Stimulated activated naive CD8-positive, alpha-beta T cell treated with anti-CD3 and anti-CD28 coated beads, Interleukin-15, amount 100 ng/mL, for 72 hours (primary cell): Measurements from ENCODE around the gene NANOGP8.
"Not testable (repeated sequence)": the region's sequence is repeated elsewhere in the genome, so short reads cannot be mapped to it uniquely, and the experiment has no call there.

Experiments
- ATAC-seq: fragments of 150-1000 bp; cut with Tn5 transposase; 2 replicates; pipeline ENCODE4 v1.10.0; 2021; ENCODE audit warnings: mild to moderate bottlenecking, moderate library complexity
- DNase-seq, 2 donors: peaks; one replicate each; pipeline ENCODE4 v3.0.0; 2021 to 2022
- H3K27ac Mint-ChIP-seq, 2 donors: one replicate each; pipeline ENCODE4 v1.8.0; 2022; ENCODE audit warnings: mild to moderate bottlenecking in 2 of 2, mixed read lengths in 2 of 2, moderate library complexity in 2 of 2
- H3K27me3 Mint-ChIP-seq: one replicate; pipeline ENCODE4 v1.8.0; 2022; ENCODE audit warnings: mixed read lengths
- H3K4me1 Mint-ChIP-seq: one replicate; pipeline ENCODE4 v1.8.0; 2022; ENCODE audit warnings: mild to moderate bottlenecking, mixed read lengths
- H3K4me3 Mint-ChIP-seq, 2 donors: one replicate each; pipeline ENCODE4 v1.8.0; 2022; ENCODE audit warnings: mild to moderate bottlenecking in 2 of 2, mixed read lengths in 2 of 2, moderate library complexity in 1 of 2
- H3K9me3 Mint-ChIP-seq, 2 donors: one replicate each; pipeline ENCODE4 v1.8.0; 2022; ENCODE audit warnings: mixed read lengths in 2 of 2

Gene NANOGP8

GRCh38 chr15:35085176-35085919, at the start of gene NANOGP8:
Gene NANOGP8, minus strand, starts transcription at chr15:35085295. Its CDS starts 185 bp downstream, at chr15:35085110.
- ATAC-seq, DNase-seq, H3K27me3 Mint-ChIP-seq, H3K4me1 Mint-ChIP-seq, H3K27ac Mint-ChIP-seq, H3K4me3 Mint-ChIP-seq, H3K9me3 Mint-ChIP-seq: not testable (repeated sequence)

DNA sequence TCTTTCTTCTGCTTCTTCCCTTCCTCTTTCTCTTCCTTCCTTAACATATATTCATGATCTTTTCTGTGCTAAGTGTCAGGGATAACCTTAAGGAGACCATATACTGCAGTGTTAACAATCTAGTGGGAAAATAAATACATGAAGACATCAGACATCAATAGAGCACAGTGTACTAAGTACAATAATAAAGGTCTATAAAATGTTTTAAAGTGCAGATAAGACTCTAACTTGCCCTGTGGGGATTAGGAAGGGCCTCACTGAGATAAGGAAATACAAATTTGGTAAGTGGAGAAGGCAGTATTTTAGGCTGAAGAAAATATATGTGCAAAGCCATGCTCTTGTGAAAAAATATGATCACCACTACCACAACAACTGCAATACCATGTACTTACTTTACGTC, 49.2 kb upstream of the NANOGP8 start:
- H3K9me3 Mint-ChIP-seq: peaks cover 0 to 4% of the 10 kb centered on the region in 2 donors
- no peak overlapping the region for H3K4me3 Mint-ChIP-seq
- ATAC-seq (no peak), DNase-seq (no peak)
- peak overlapping the region; percentile 7 to 9 for H3K27ac Mint-ChIP-seq
- H3K4me1 Mint-ChIP-seq: no peaks in the 10 kb centered on the region
- H3K27me3 Mint-ChIP-seq: no peaks in the 10 kb centered on the region

DNA sequence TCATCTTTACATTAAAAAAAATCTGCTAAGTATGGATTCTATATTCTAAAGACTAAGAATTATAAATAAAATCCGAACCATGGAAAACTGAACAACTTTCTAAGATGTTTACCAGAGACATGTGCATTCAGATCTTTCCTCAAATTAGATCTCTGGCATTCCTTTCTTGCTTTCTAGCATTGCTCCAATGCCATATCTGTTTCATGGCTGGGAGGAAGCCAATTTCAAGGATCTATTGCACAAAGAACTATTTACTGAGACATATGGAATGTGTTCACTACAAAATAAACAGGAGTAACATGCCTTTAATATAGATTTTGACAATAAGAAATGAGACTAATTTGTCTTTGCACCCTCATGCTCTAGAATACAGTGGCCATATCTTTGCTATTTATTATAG, 45.1 kb upstream of the NANOGP8 start:
- H3K27me3 Mint-ChIP-seq: peaks cover 14% of the 10 kb centered on the region
- no peak for DNase-seq
- ATAC-seq: no peak
- H3K27ac Mint-ChIP-seq: no peak overlapping the region
- peaks cover 0 to 4% of the 10 kb centered on the region in 2 donors for H3K9me3 Mint-ChIP-seq
- no peaks in the 10 kb centered on the region for H3K4me1 Mint-ChIP-seq
- H3K4me3 Mint-ChIP-seq: no peak overlapping the region

- no peak overlapping the region for H3K27ac Mint-ChIP-seq
- no peak for ATAC-seq
- peaks cover 0 to 4% of the 10 kb centered on the region in 2 donors for H3K9me3 Mint-ChIP-seq
- H3K4me1 Mint-ChIP-seq: no peaks in the 10 kb centered on the region
- H3K27me3 Mint-ChIP-seq: peaks cover 14% of the 10 kb centered on the region
- DNase-seq: no peak
- no peak overlapping the region for H3K4me3 Mint-ChIP-seq
These were observed 44.3 kb upstream of the NANOGP8 start for GRCh38 chr15:35129361-35129760.

- ATAC-seq (no peak), DNase-seq (no peak)
- Mint-ChIP-seq H3K27me3 (peaks cover 14% of the 10 kb centered on the region), H3K4me1 (no peaks in the 10 kb centered on the region), H3K27ac (no peak overlapping the region), H3K9me3 (peaks cover 0 to 4% of the 10 kb centered on the region in 2 donors), H3K4me3 (no peak overlapping the region)
These were observed 42.6 kb upstream of the NANOGP8 start for GRCh38 chr15:35127717-35128116.

GRCh38 chr15:35126236-35126635, 41.1 kb upstream of the NANOGP8 start:
- DNase-seq (no peak), ATAC-seq (no peak)
- Mint-ChIP-seq H3K27ac (no peak overlapping the region), H3K9me3 (peaks cover 0 to 5% of the 10 kb centered on the region in 2 donors), H3K4me3 (no peak overlapping the region), H3K4me1 (no peaks in the 10 kb centered on the region), H3K27me3 (peaks cover 14% of the 10 kb centered on the region)

- no peak for DNase-seq
- Mint-ChIP-seq H3K4me1 (no peaks in the 10 kb centered on the region), H3K27ac (no peak overlapping the region), H3K4me3 (no peak overlapping the region), H3K27me3 (peaks cover 14% of the 10 kb centered on the region), H3K9me3 (peaks cover 0 to 5% of the 10 kb centered on the region in 2 donors)
- no peak for ATAC-seq
These were observed 38.6 kb upstream of the NANOGP8 start for GRCh38 chr15:35123743-35124142.

DNA sequence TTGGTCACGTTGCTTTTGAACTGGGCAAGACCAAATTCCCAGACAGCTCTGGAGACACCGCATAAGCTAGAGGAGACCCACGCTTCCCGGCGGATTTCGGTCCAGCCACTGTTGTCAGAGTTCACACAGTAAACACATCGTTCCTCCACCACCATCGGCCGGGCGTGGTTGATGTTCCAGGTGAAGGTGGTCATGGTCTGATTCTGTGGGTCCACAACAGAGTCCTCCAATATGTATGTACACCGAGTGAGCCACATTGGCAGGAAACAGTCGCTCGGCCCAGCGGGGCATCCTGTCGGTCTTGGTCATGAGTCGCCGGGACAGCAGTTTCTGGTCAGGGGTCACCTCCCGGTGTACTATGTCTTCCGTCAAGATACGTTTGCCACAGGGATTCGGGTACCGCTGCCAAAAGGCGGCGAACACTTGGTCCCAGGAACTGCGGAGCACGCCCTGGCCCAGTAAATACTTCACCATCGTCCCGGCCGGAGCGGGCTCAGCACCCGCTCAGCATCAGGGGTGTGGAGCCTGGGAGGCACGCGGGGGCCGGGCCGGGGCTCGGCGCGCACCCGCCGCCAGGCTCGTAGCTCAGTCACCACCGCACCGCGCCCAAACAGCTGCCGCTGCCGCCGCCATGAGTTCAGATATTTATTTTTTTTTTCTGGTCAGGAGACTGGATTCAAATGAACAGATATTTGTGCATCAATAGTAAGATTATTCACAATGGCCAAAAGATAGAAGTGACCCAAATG, 36.7 kb upstream of the NANOGP8 start:
- ATAC-seq: no peak
- H3K9me3 Mint-ChIP-seq: peaks cover 0 to 5% of the 10 kb centered on the region in 2 donors
- no peak overlapping the region for H3K27ac Mint-ChIP-seq
- peaks cover 7% of the 10 kb centered on the region for H3K27me3 Mint-ChIP-seq
- H3K4me3 Mint-ChIP-seq: no peak overlapping the region
- H3K4me1 Mint-ChIP-seq: no peaks in the 10 kb centered on the region
- no peak for DNase-seq

DNA sequence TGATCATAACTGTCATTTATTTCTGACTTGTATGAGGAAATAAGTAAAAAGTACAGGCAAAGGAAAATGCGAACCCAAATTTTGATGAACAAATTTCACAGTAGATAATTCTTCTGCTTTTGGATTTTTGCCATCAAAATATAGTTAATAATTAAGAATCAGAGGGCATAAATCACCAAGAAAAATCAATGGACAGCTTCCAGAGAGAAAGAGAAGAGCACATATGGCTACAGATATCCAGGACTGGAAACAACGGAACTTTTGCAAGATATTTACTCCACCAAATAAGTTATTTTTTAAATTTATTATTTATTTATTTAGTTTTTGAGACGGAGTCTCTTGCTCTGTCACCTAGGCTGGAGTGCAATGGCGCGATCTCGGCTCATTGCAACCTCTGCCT, 35.1 kb upstream of the NANOGP8 start:
- H3K27me3 Mint-ChIP-seq: no peaks in the 10 kb centered on the region
- DNase-seq (no peak), ATAC-seq (no peak)
- no peak overlapping the region for H3K27ac Mint-ChIP-seq
- H3K4me3 Mint-ChIP-seq: no peak overlapping the region
- H3K4me1 Mint-ChIP-seq: no peaks in the 10 kb centered on the region
- H3K9me3 Mint-ChIP-seq: peaks cover 0 to 5% of the 10 kb centered on the region in 2 donors

GRCh38 chr15:35118960-35119359, 33.9 kb upstream of the NANOGP8 start:
- ATAC-seq (no peak), DNase-seq (no peak)
- Mint-ChIP-seq H3K9me3 (peaks cover 0 to 5% of the 10 kb centered on the region in 2 donors), H3K27ac (no peak overlapping the region), H3K27me3 (no peaks in the 10 kb centered on the region), H3K4me3 (no peak overlapping the region), H3K4me1 (no peaks in the 10 kb centered on the region)

GRCh38 chr15:35117543-35118265, 32.6 kb upstream of the NANOGP8 start:
- H3K4me3 Mint-ChIP-seq: no peak overlapping the region
- DNase-seq (no peak), ATAC-seq (no peak)
- peaks cover 0 to 5% of the 10 kb centered on the region in 2 donors for H3K9me3 Mint-ChIP-seq
- H3K27me3 Mint-ChIP-seq: no peaks in the 10 kb centered on the region
- H3K27ac Mint-ChIP-seq: no peak overlapping the region
- H3K4me1 Mint-ChIP-seq: no peaks in the 10 kb centered on the region

- Mint-ChIP-seq H3K27ac (no peak overlapping the region), H3K27me3 (no peaks in the 10 kb centered on the region)
These were observed 30.1 kb upstream of the NANOGP8 start for GRCh38 chr15:35115155-35115725.

DNA sequence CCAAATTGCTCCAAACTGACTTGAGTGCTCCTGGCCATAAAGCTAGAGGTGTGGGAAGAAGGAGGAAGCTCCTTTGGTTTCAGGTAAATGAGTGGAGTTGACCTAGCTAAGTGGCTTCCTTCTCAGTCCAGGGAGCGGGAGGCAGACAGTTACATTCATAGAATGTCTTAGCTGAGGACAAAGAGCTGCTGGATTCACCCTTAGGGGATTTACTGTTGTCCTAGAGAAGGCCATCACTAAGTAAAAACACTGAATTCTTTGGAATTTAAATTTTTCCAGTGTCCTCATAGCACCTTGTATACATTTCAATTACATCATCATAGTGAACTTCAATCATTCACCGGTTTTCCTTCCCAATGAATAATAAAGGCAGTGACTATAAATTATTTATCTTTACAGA, 27.3 kb upstream of the NANOGP8 start:
- no peaks in the 10 kb centered on the region for H3K9me3 Mint-ChIP-seq
- ATAC-seq (no peak), DNase-seq (no peak)
- H3K27ac Mint-ChIP-seq: peak overlapping the region in 1 of 2 donors; percentile 48
- H3K4me3 Mint-ChIP-seq: no peak overlapping the region
- H3K27me3 Mint-ChIP-seq: no peaks in the 10 kb centered on the region
- H3K4me1 Mint-ChIP-seq: no peaks in the 10 kb centered on the region

More at GRCh38 chr15:35115155-35115725, 30.1 kb upstream of the NANOGP8 start:
- Mint-ChIP-seq H3K9me3 (no peaks in the 10 kb centered on the region), H3K4me1 (no peaks in the 10 kb centered on the region), H3K4me3 (no peak overlapping the region)
- no peak for DNase-seq
- no peak for ATAC-seq

GRCh38 chr15:35111861-35112260, 26.8 kb upstream of the NANOGP8 start:
- ATAC-seq (no peak), DNase-seq (no peak)
- Mint-ChIP-seq H3K4me1 (no peaks in the 10 kb centered on the region), H3K9me3 (no peaks in the 10 kb centered on the region), H3K27me3 (no peaks in the 10 kb centered on the region), H3K4me3 (no peak overlapping the region), H3K27ac (peak overlapping the region in 1 of 2 donors; percentile 48)

DNA sequence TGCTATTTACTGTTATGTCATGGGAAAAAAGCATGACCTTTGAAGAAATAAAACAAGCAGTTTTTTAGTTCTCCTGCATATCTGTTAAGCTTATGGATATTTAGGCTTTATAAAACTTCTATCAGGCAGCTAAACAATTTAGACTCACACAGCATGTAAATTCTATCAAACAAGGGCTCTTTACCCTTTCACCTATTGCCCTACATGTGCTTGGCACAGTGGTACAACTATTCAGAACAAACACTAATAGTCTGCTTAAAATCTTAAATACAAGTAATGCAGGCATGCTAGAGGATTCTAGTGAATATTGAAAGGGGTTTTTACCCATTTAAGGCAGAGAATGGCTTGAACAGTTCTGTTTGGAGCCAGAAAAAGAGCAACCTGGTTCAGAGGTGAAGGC, 23.4 kb upstream of the NANOGP8 start:
- Mint-ChIP-seq H3K4me1 (no peaks in the 10 kb centered on the region), H3K9me3 (no peaks in the 10 kb centered on the region), H3K27me3 (no peaks in the 10 kb centered on the region), H3K27ac (no peak overlapping the region), H3K4me3 (no peak overlapping the region)
- DNase-seq (no peak), ATAC-seq (no peak)
